Heart right ventricle (tissue), 16 donors: ENCODE data around the gene TLDC2. TPM values are rescaled to one million over a fixed set of nuclear protein-coding genes. Genes with fewer than 3 reads are reported as not detected.
"Not testable (repeated sequence)": the region's sequence is repeated elsewhere in the genome, so short reads cannot be mapped to it uniquely, and the experiment has no call there.

Experiments used
- ATAC-seq, 8 donors: fragments of 200-7000 bp; cut with Tn5 transposase; one replicate each; pipeline ENCODE4 v1.9.1; 2020; ENCODE audit warnings: mild to moderate bottlenecking in 8 of 8, moderate library complexity in 8 of 8, moderate number of reproducible peaks in 1 of 8
- DNase-seq, 2 donors: peaks; one replicate each; pipeline ENCODE4 v3.0.0-alpha.2; 2020
- H3K27ac ChIP-seq, 10 donors: fragments of 200-600 bp; sonication (generic) in 2 of 10; one replicate each; pipeline versions ENCODE4 v1.5.0 to v1.8.0; 2020 to 2022; ENCODE audit warnings: mild to moderate bottlenecking in 3 of 10
- H3K27me3 ChIP-seq, 7 donors: fragments of 200-600 bp; one replicate each; pipeline ENCODE4 v1.8.0; 2021 to 2022; ENCODE audit warnings: mild to moderate bottlenecking in 2 of 7
- H3K36me3 ChIP-seq, 9 donors: fragments of 200-600 bp; sonication (generic) in 1 of 9; one replicate each; pipeline versions ENCODE4 v1.5.0 to v1.8.0; 2020 to 2022; ENCODE audit warnings: mild to moderate bottlenecking in 2 of 9
- H3K4me1 ChIP-seq, 9 donors: fragments of 200-600 bp; sonication (generic) in 1 of 9; one replicate each; pipeline versions ENCODE4 v1.5.0 to v1.8.0; 2020 to 2022; ENCODE audit warnings: mild to moderate bottlenecking in 4 of 9
- H3K4me3 ChIP-seq, 10 donors: fragments of 200-600 bp; sonication (generic) in 2 of 10; one replicate each; pipeline versions ENCODE4 v1.5.0 to v1.8.0; 2020 to 2022; ENCODE audit warnings: mild to moderate bottlenecking in 7 of 10, moderate library complexity in 2 of 10
- H3K9me3 ChIP-seq, 11 donors: fragments of 200-600 bp in 10 of 11; sonication (generic) in 2 of 11; one replicate each; pipeline versions ENCODE4 v1.5.0 to v1.8.0; 2013 to 2022; ENCODE audit warnings: mild to moderate bottlenecking in 2 of 11, control low read depth in 1 of 11, moderate library complexity in 1 of 11
- CTCF ChIP-seq, 9 donors: fragments of 200-600 bp; sonication (generic) in 2 of 9; IDR thresholded peaks; one replicate each; pipeline versions ENCODE4 v1.5.0 to v1.8.0; 2021 to 2022; ENCODE audit warnings: antibody characterized with exemption in 9 of 9, mild to moderate bottlenecking in 5 of 9, moderate library complexity in 1 of 9
- WGBS, 2 donors: extraction: QIAGEN DNeasy Blood & Tissue Kit; methylation state at CpG; one replicate each; pipeline ENCODE4 v1.1.7; 2013; ENCODE audit warnings: inconsistent platforms in 1 of 2; 5-methylcytosine and 5-hydroxymethylcytosine counted together
- intact Hi-C, 10 donors: fragments of 100-400 bp; cut with DNase I; formaldehyde crosslinking; loops; one replicate each; pipeline versions ENCODE4 v1.11.1 to v1.14.2; 2022
- polyA plus RNA-seq, 2 donors: library from polyadenylated mRNA; stranded (reverse); fragments of 200-250 nt; gene quantifications; one replicate each; pipeline ENCODE4 v1.2.3, GENCODE V29; 2013
- total RNA-seq, 10 donors: library from RNA; stranded (reverse); fragmentation: NEBNext Ultra II Directional in 3 of 10; extraction: Animal tissue kit (Norgen Biotek cat#: 25700) in 3 of 10; gene quantifications; one replicate each; pipeline versions ENCODE4 v1.2.1 to v1.2.4, GENCODE V29; 2021 to 2023
- donor health status: Arrhythmogenic right ventricular cardiomyopathy.
- donor health status: ischemic (EF 13 %, LVEDD 7.1; RV severe dilation, severe dysfunction).
- donor health status: healthy with polysubstance abuse.
- donor health status: DM: no; HTN: yes; CAD: no.
- donor health status: DM: no; HTN: no; CAD: no.
- donor health status: ischemic (EF 25% LVEDD 6.9; RV normal size, moderate dysfunction).
- donor health status: ischemic (EF 25% LVEDD 5.7; RV mildly dilated, moderate dysfunction).
- donor health status: healthy.
- donor health status: DM: yes; HTN: yes; CAD: no.
- donor health status: Ischemic cardiomyopathy.
- donor health status: ischemic (EF 35%, LVEDD 5.7; RV mildly dilated, moderate dysfunction).
- donor health status: nonischemic (EF 11% LVEDD 7.7; RV severe dilation, severe dysfunction).
- donor health status: DM: yes; HTN: yes; CAD: no.
- donor health status: PGD.
- donor health status: ischemic (EF 29% LVEDD 5.4; RV normal size, mild dysfunction).
- donor health status: nonischemic (EF 23%, LVEDD 6.1; RV moderate dilation, normal function).

TLDC2 gene
- total and polyA plus RNA-seq, 12 donors: 0.01 TPM; not detected in 11

GRCh38 chr20:36893801-36894200 is 17.9 kb downstream of the TLDC2 start:
- ATAC-seq (no peak), DNase-seq (no peak)
- WGBS, 2 donors: 94 to 96% methylated on average over 3 of the region's 3 CpGs

GRCh38 chr20:36895036-36895435 is 19.1 kb downstream of the TLDC2 start:
- Histone ChIP-seq H3K9me3 (no peaks in the 10 kb centered on the region), H3K36me3 (peaks cover 0 to 100% (median 45%) of the 10 kb centered on the region in 9 donors), H3K27ac (no peak overlapping the region), H3K27me3 (no peaks in the 10 kb centered on the region), H3K4me3 (no peak overlapping the region), H3K4me1 (no peaks in the 10 kb centered on the region)
- TF ChIP-seq CTCF (IDR thresholded peaks at IDR 0.05): no peak
- no peak for ATAC-seq
- intact Hi-C loops: no loop called here
- WGBS, 2 donors: 74% methylated on average over 2 of the region's 2 CpGs
- no peak for DNase-seq

More at GRCh38 chr20:36893801-36894200, 17.9 kb downstream of the TLDC2 start:
- Histone ChIP-seq H3K27ac (no peak overlapping the region), H3K27me3 (no peaks in the 10 kb centered on the region), H3K4me3 (no peak overlapping the region), H3K4me1 (no peaks in the 10 kb centered on the region), H3K9me3 (no peaks in the 10 kb centered on the region), H3K36me3 (peaks cover 0 to 100% (median 45%) of the 10 kb centered on the region in 9 donors)
- intact Hi-C loops: no loop called here
- TF ChIP-seq CTCF (IDR thresholded peaks at IDR 0.05): no peak

GRCh38 chr20:36904690-36905089 is 28.8 kb downstream of the TLDC2 start:
- peaks cover 0 to 100% (median 39%) of the 10 kb centered on the region in 9 donors for H3K36me3 ChIP-seq
- 96 to 97% methylated on average over 2 of the region's 2 CpGs for WGBS, 2 donors

GRCh38 chr20:36905566-36905965 is 29.6 kb downstream of the TLDC2 start:
- H3K27ac ChIP-seq, DNase-seq, H3K4me1 ChIP-seq, H3K9me3 ChIP-seq, H3K4me3 ChIP-seq, ATAC-seq, intact Hi-C loops, H3K27me3 ChIP-seq: not testable (repeated sequence)
- 93 to 97% methylated on average over 10 of the region's 10 CpGs for WGBS, 2 donors
- H3K36me3 ChIP-seq: peaks cover 0 to 100% (median 39%) of the 10 kb centered on the region in 9 donors

More at GRCh38 chr20:36904690-36905089, 28.8 kb downstream of the TLDC2 start:
- DNase-seq: no peak
- no peak overlapping the region for H3K4me3 ChIP-seq
- no peaks in the 10 kb centered on the region for H3K9me3 ChIP-seq
- intact Hi-C loops: no loop called here
- no peak overlapping the region for H3K27ac ChIP-seq
- TF ChIP-seq CTCF (IDR thresholded peaks at IDR 0.05): no peak
- ATAC-seq: no peak
- H3K4me1 ChIP-seq: no peaks in the 10 kb centered on the region
- no peaks in the 10 kb centered on the region for H3K27me3 ChIP-seq

- H3K4me1 ChIP-seq, H3K27me3 ChIP-seq, intact Hi-C loops, H3K4me3 ChIP-seq, ATAC-seq, H3K27ac ChIP-seq, DNase-seq, H3K9me3 ChIP-seq: not testable (repeated sequence)
- WGBS, 2 donors: 96% methylated on average over 7 of the region's 7 CpGs
- peaks cover 0 to 100% (median 44%) of the 10 kb centered on the region in 9 donors for H3K36me3 ChIP-seq
Observed at GRCh38 chr20:36906086-36906485, 30.1 kb downstream of the TLDC2 start.
